Epithelial cell of proximal tubule (primary cell): ENCODE results near the gene UBE2G2. TPM values are rescaled to one million over a fixed set of nuclear protein-coding genes. Genes with fewer than 3 reads are reported as not detected.

ENCODE experiments used
- DNase-seq: peaks from one replicate; pipeline ENCODE4 v3.0.0-alpha.2; 2011; ENCODE audit warnings: low read depth
- H3K4me3 ChIP-seq: 2 replicates; pipeline ENCODE4 v1.5.1; 2011; ENCODE audit warnings: low read depth, mild to moderate bottlenecking, low read length
- CTCF ChIP-seq: conservative IDR thresholded peaks from 2 replicates; pipeline ENCODE4 v1.5.1; 2012; ENCODE audit warnings: low read depth, mild to moderate bottlenecking, low read length
- total RNA-seq: library from RNA; depleted of rRNA; stranded (reverse); fragments of >200 nt; gene quantifications from 2 replicates; pipeline ENCODE4 v1.2.3, GENCODE V29; 2015

The UBE2G2 gene
- total RNA-seq, 1 donor from 2014 or later, result 29.6 TPM

DNA sequence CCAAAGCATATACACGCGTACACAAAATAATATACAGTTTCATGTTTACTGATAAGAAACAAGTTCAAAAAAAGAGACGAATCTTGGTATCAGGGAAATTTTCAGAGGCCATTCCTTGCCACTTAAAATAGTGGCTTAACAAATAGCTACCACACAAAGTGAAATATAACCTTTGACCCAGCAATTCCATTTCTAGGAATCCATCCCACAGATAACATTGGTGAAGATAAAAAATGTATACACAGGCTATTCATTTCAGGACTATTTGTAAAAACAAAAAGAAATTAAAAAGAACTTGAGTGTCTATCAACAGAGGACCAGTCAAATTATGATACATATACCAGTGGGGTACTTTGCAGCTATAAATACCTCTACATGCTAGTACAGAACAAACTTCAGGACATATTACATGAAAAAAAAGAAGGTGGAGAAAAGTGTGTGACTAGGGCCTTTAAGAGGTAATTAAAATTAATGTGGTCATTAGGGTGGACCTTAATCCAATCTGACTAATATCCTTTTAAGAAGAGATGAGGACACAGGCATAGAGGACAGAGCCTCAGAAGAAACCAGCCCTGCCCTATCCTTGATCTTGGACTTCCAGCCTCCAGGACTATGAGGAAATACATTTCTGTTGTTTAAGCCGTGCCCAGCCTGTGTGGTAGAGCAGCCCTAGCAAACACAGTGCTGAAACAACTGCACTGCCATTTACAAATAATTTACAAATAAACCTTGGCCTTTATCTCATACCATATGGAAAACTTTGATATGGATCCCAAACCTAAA, 7.8 kb downstream of the UBE2G2 start:
- DNase-seq, result no peak
- no peak for TF ChIP-seq CTCF

DNA sequence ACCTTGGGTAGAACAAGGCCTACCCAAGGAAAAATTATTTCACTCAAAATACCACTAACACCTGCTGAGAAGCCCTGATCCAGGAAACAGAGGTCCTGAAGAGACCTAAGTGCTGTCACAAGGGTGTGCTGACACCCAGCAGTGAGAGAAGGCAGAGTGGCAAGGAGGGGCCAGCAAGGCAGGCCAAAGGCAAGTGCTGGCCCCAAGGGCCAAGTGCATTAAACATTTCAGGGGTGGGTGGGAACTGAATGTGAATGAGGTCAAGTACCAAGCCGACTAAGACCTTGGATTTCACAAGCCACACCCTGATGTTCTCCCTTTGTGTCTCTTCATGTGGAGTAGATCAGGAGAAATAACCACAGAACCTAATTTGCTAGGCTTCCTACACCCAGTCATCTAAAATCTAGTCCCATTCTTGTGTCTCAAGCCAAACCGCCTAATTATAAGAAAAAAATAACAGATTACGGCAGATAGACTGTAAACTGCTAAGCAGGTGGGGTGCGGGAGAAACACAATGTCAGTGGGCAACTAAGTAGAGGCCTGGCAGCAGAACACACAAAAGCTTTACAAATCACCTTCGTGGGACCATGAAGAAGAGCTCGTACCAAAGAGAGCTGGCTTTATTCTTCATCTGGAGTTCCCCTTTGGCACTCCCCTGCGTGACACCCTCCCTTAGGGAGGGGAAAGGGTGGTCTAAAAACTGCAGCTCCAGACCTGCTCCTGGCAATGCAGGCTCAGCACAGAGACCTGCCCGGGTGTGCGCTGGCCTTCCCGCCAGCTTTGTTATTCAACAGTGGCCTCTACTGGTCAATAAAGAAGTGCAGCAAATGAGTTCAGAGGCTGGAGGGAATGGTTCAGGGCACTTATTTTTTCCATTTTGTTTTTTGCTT, 8.7 kb downstream of the UBE2G2 start:
- no peak overlapping the region for H3K4me3 ChIP-seq
- DNase-seq, result no peak
- TF ChIP-seq CTCF, result peak; percentile 82

More for the DNA sequence above, 7.8 kb downstream of the UBE2G2 start:
- no peak overlapping the region for H3K4me3 ChIP-seq

- TF ChIP-seq CTCF, result no peak
- no peak for DNase-seq
- H3K4me3 ChIP-seq, result no peak overlapping the region
These were observed 9.6 kb downstream of the UBE2G2 start for GRCh38 chr21:44791993-44792392.

- DNase-seq, result no peak
- TF ChIP-seq CTCF, result no peak
- no peak overlapping the region for H3K4me3 ChIP-seq
These were observed 10.4 kb downstream of the UBE2G2 start for GRCh38 chr21:44791246-44791645.

GRCh38 chr21:44790368-44790767, 11.3 kb downstream of the UBE2G2 start:
- no peak for DNase-seq
- no peak overlapping the region for H3K4me3 ChIP-seq
- no peak for TF ChIP-seq CTCF

GRCh38 chr21:44789880-44790279, 11.7 kb downstream of the UBE2G2 start:
- H3K4me3 ChIP-seq, result no peak overlapping the region
- no peak for TF ChIP-seq CTCF
- DNase-seq, result no peak
